ENCODE results near the gene SLC46A2. TPM values are rescaled to one million over a fixed set of nuclear protein-coding genes. Genes with fewer than 3 reads are reported as not detected.

SLC46A2 gene
- total RNA-seq, 1 experiment from 2014 or later: not detected

GRCh38 chr9:112881331-112881730 is 9.3 kb downstream of the SLC46A2 start:
- intact Hi-C loops (cut with micrococcal nuclease): no loop called here
- H3K4me2 ChIP-seq (ENCODE audit: low read length): peak overlapping the region; percentile 32
- POLR2A ChIA-PET: no interaction called here
- H3K36me3 ChIP-seq (ENCODE audit: control insufficient read depth in 1 of 2, insufficient read depth in 2 of 2, low read length in 2 of 2): no peaks in the 10 kb centered on the region
- H3K4me3 ChIP-seq (replicated peaks in 1 of 2; ENCODE audit: low read depth in 1 of 2, low read length in 2 of 2): no peak overlapping the region
- DNase-seq (ENCODE audit: low read depth, low spot score): no peak
- BruUV-seq (replicated peaks): no TSS peak
- no peak for TF ChIP-seq ATF3 (IDR thresholded peaks at IDR 0.05)
- TF ChIP-seq EGR1 (IDR thresholded peaks at IDR 0.05; ENCODE audit: low read depth): peak; percentile 75
- TF ChIP-seq MAX (IDR thresholded peaks at IDR 0.05): 0 out of 2 replicates have a peak, but pooled peaks have one; percentile 18
- TF ChIP-seq JUND (IDR thresholded peaks at IDR 0.05): peak; percentile 5; the same call in 1 of the 2 replicates
- H3K79me2 ChIP-seq (ENCODE audit: insufficient read depth, low read length): no peaks in the 10 kb centered on the region
- H2AFZ ChIP-seq (ENCODE audit: low read depth, low read length, poor library complexity, severe bottlenecking): no peak overlapping the region
- H3K4me1 ChIP-seq (ENCODE audit: control insufficient read depth in 1 of 2, insufficient read depth in 2 of 2, low read length in 2 of 2): peaks cover 2 to 15% of the 10 kb centered on the region in 2 experiments; a peak in 3 of 4 replicates
- no peak overlapping the region for H3K27ac ChIP-seq (ENCODE audit: low read depth, low read length)
- H3K9me3 ChIP-seq (ENCODE audit: control insufficient read depth in 1 of 2, insufficient read depth in 1 of 2, low read depth in 1 of 2, low read length in 2 of 2): no peaks in the 10 kb centered on the region
- no peaks in the 10 kb centered on the region for H3K9me2 ChIP-seq (ENCODE audit: insufficient read depth)
- RAD21 ChIA-PET (ENCODE audit: low non-redundant PET in 1 of 2, low total read pairs in 2 of 2, uncharacterized antibody in 2 of 2, unreplicated experiment in 2 of 2): no interaction called here
- H3K27me3 ChIP-seq (ENCODE audit: insufficient read depth, low read length): no peaks in the 10 kb centered on the region
- CTCF ChIA-PET: no interaction called here
- no peak overlapping the region for H3K9ac ChIP-seq (ENCODE audit: low read length)
- peak; percentile 70; the same call in 1 of the 2 replicates for ATAC-seq
- no peaks in the 10 kb centered on the region for H4K20me1 ChIP-seq (ENCODE audit: insufficient read depth)

GRCh38 chr9:112880650-112881049 is 10.0 kb downstream of the SLC46A2 start:
- Histone ChIP-seq H3K36me3 (ENCODE audit: control insufficient read depth in 1 of 2, insufficient read depth in 2 of 2, low read length in 2 of 2) (no peaks in the 10 kb centered on the region), H2AFZ (ENCODE audit: low read depth, low read length, poor library complexity, severe bottlenecking) (no peak overlapping the region), H3K4me2 (ENCODE audit: low read length) (no peak overlapping the region), H4K20me1 (ENCODE audit: insufficient read depth) (no peaks in the 10 kb centered on the region), H3K27me3 (ENCODE audit: insufficient read depth, low read length) (no peaks in the 10 kb centered on the region), H3K27ac (ENCODE audit: low read depth, low read length) (no peak overlapping the region), H3K9ac (ENCODE audit: low read length) (no peak overlapping the region), H3K79me2 (ENCODE audit: insufficient read depth, low read length) (no peaks in the 10 kb centered on the region), H3K4me3 (replicated peaks in 1 of 2; ENCODE audit: low read depth in 1 of 2, low read length in 2 of 2) (no peak overlapping the region), H3K9me2 (ENCODE audit: insufficient read depth) (no peaks in the 10 kb centered on the region), H3K4me1 (ENCODE audit: control insufficient read depth in 1 of 2, insufficient read depth in 2 of 2, low read length in 2 of 2) (peaks cover 2 to 15% of the 10 kb centered on the region in 2 experiments; a peak in 3 of 4 replicates), H3K9me3 (ENCODE audit: control insufficient read depth in 1 of 2, insufficient read depth in 1 of 2, low read depth in 1 of 2, low read length in 2 of 2) (no peaks in the 10 kb centered on the region)
- DNase-seq (ENCODE audit: low read depth, low spot score) (no peak), ATAC-seq (no peak)
- RAD21 ChIA-PET (ENCODE audit: low non-redundant PET in 1 of 2, low total read pairs in 2 of 2, uncharacterized antibody in 2 of 2, unreplicated experiment in 2 of 2): interaction anchor here in 1 of 2 experiments (0.6 kb wide), 1 partner anchor 13 kb away, joined by 4 read pairs; no protein-coding TSS in a partner anchor
- POLR2A ChIA-PET: no interaction called here
- no TSS peak for BruUV-seq (replicated peaks)
- TF ChIP-seq ATF3 (IDR thresholded peaks at IDR 0.05): no peak
- 0 out of 2 replicates have a peak, but pooled peaks have one; percentile 2 for TF ChIP-seq JUND (IDR thresholded peaks at IDR 0.05)
- CTCF ChIA-PET: no interaction called here
- intact Hi-C loops (cut with micrococcal nuclease): no loop called here

Measured in HCT116 (cell line).